ENCODE results near the gene PRSS12.

- TF ChIP-seq ZNF121 (CRISPR knock-in tag; IDR thresholded peaks at IDR 0.05) (no peak), CTCF (IDR thresholded peaks at IDR 0.05) (no peak), ATF3 (CRISPR knock-in tag; conservative IDR thresholded peaks at IDR 0.05) (no peak), ARID4B (CRISPR knock-in tag; IDR thresholded peaks at IDR 0.05; ENCODE audit: borderline replicate concordance) (no peak), NFYB (CRISPR knock-in tag; conservative IDR thresholded peaks at IDR 0.05; ENCODE audit: low read depth) (no peak), E2F5 (CRISPR knock-in tag; IDR thresholded peaks at IDR 0.05) (no peak), FOXJ3 (CRISPR knock-in tag; IDR thresholded peaks at IDR 0.05; ENCODE audit: borderline replicate concordance) (no peak), CREM (CRISPR knock-in tag; IDR thresholded peaks at IDR 0.05) (no peak)
Measured at GRCh38 chr4:118395057-118395644, 42.3 kb upstream of the PRSS12 start.

Data from WTC11 (cell line).